Activated T-cell treated with anti-CD3 and anti-CD28 coated beads, Interleukin-2, amount 50 U/mL, for 72 hours (primary cell): ENCODE results near the gene SARDH. TPM values are rescaled to one million over a fixed set of nuclear protein-coding genes. Genes with fewer than 3 reads are reported as not detected.

Experiments
- ATAC-seq, 2 donors: fragments of 150-1000 bp; cut with Tn5 transposase; replicated peaks in 1 of 2; 2 replicates each; pipeline ENCODE4 v1.10.0; 2021; ENCODE audit warnings: moderate library complexity in 2 of 2, mild to moderate bottlenecking in 1 of 2
- DNase-seq, 2 donors: peaks; one replicate each; pipeline ENCODE4 v3.0.0; 2021 to 2022; ENCODE audit warnings: mixed read lengths in 1 of 2
- H3K27ac Mint-ChIP-seq: one replicate; pipeline ENCODE4 v1.8.0; 2022; ENCODE audit warnings: mild to moderate bottlenecking, moderate library complexity, mixed read lengths
- H3K27me3 Mint-ChIP-seq: one replicate; pipeline ENCODE4 v1.8.0; 2022; ENCODE audit warnings: low read depth, mixed read lengths
- H3K36me3 Mint-ChIP-seq, 2 donors: one replicate each; pipeline ENCODE4 v1.8.0; 2022; ENCODE audit warnings: mixed read lengths in 2 of 2, mild to moderate bottlenecking in 1 of 2; ENCODE audit not compliant: insufficient read depth in 2 of 2
- H3K4me1 Mint-ChIP-seq: one replicate; pipeline ENCODE4 v1.8.0; 2022; ENCODE audit warnings: low read depth, mixed read lengths
- H3K4me3 Mint-ChIP-seq, 2 donors: one replicate each; pipeline ENCODE4 v1.8.0; 2022; ENCODE audit warnings: mild to moderate bottlenecking in 2 of 2, mixed read lengths in 2 of 2, moderate library complexity in 2 of 2
- H3K9me3 Mint-ChIP-seq, 2 donors: one replicate each; pipeline ENCODE4 v1.8.0; 2022; ENCODE audit warnings: mixed read lengths in 2 of 2
- total RNA-seq, 2 donors: library from RNA; stranded (reverse); gene quantifications; one replicate each; pipeline ENCODE4 v1.2.3, GENCODE V29; 2022

The SARDH gene
- total RNA-seq, 2 donors from 2014 or later, result 1.6 to 4.7 TPM

- Mint-ChIP-seq H3K36me3 (peaks cover 0 to 2% of the 10 kb centered on the region in 2 donors), H3K4me3 (peak overlapping the region; percentile 89 to 90), H3K27me3 (no peaks in the 10 kb centered on the region), H3K27ac (peak overlapping the region; percentile 78), H3K4me1 (peaks cover 43% of the 10 kb centered on the region), H3K9me3 (no peaks in the 10 kb centered on the region)
- ATAC-seq (peak; percentile 54 to 55), DNase-seq (peak; percentile 46 to 58)
Measured at GRCh38 chr9:133701321-133701980, 36.7 kb downstream of the SARDH start.

GRCh38 chr9:133700819-133701320 lies 37.3 kb downstream of the SARDH start:
- Mint-ChIP-seq H3K36me3 (peaks cover 0 to 2% of the 10 kb centered on the region in 2 donors), H3K27me3 (no peaks in the 10 kb centered on the region), H3K4me1 (peaks cover 38% of the 10 kb centered on the region), H3K9me3 (no peaks in the 10 kb centered on the region), H3K27ac (no peak overlapping the region), H3K4me3 (peak overlapping the region; percentile 89 to 90)
- no peak for DNase-seq
- ATAC-seq, result peak; percentile 28 to 29

GRCh38 chr9:133699546-133699945 lies 38.6 kb downstream of the SARDH start:
- Mint-ChIP-seq H3K36me3 (peaks cover 0 to 2% of the 10 kb centered on the region in 2 donors), H3K4me3 (no peak overlapping the region), H3K4me1 (peaks cover 38% of the 10 kb centered on the region), H3K9me3 (no peaks in the 10 kb centered on the region), H3K27me3 (no peaks in the 10 kb centered on the region), H3K27ac (no peak overlapping the region)
- ATAC-seq (no peak), DNase-seq (no peak)

GRCh38 chr9:133696071-133696472 lies 42.1 kb downstream of the SARDH start:
- DNase-seq (no peak), ATAC-seq (no peak)
- Mint-ChIP-seq H3K4me3 (no peak overlapping the region), H3K27ac (no peak overlapping the region), H3K27me3 (no peaks in the 10 kb centered on the region), H3K9me3 (no peaks in the 10 kb centered on the region), H3K4me1 (peaks cover 44% of the 10 kb centered on the region), H3K36me3 (peaks cover 0 to 2% of the 10 kb centered on the region in 2 donors)

- H3K9me3 Mint-ChIP-seq, result no peaks in the 10 kb centered on the region
- peaks cover 36% of the 10 kb centered on the region for H3K4me1 Mint-ChIP-seq
- H3K27ac Mint-ChIP-seq, result no peak overlapping the region
- no peaks in the 10 kb centered on the region for H3K27me3 Mint-ChIP-seq
- DNase-seq (no peak), ATAC-seq (no peak)
- H3K4me3 Mint-ChIP-seq, result no peak overlapping the region
- H3K36me3 Mint-ChIP-seq, result peaks cover 0 to 2% of the 10 kb centered on the region in 2 donors
Measured at GRCh38 chr9:133694686-133695085, 43.5 kb downstream of the SARDH start.

- Mint-ChIP-seq H3K4me3 (no peak overlapping the region), H3K27ac (no peak overlapping the region), H3K4me1 (peaks cover 35% of the 10 kb centered on the region), H3K27me3 (no peaks in the 10 kb centered on the region), H3K9me3 (no peaks in the 10 kb centered on the region), H3K36me3 (peaks cover 0 to 2% of the 10 kb centered on the region in 2 donors)
- DNase-seq, result no peak
- ATAC-seq, result no peak
Measured at GRCh38 chr9:133693703-133694529, 44.2 kb downstream of the SARDH start.

GRCh38 chr9:133693116-133693515 lies 45.0 kb downstream of the SARDH start:
- H3K27me3 Mint-ChIP-seq, result no peaks in the 10 kb centered on the region
- no peak overlapping the region for H3K27ac Mint-ChIP-seq
- H3K9me3 Mint-ChIP-seq, result no peaks in the 10 kb centered on the region
- ATAC-seq, result no peak
- H3K4me1 Mint-ChIP-seq, result peaks cover 27% of the 10 kb centered on the region
- no peak overlapping the region for H3K4me3 Mint-ChIP-seq
- H3K36me3 Mint-ChIP-seq, result no peaks in the 10 kb centered on the region
- no peak for DNase-seq

- Mint-ChIP-seq H3K9me3 (no peaks in the 10 kb centered on the region), H3K4me1 (peaks cover 24% of the 10 kb centered on the region), H3K36me3 (no peaks in the 10 kb centered on the region), H3K27ac (no peak overlapping the region), H3K27me3 (no peaks in the 10 kb centered on the region), H3K4me3 (no peak overlapping the region)
- DNase-seq (no peak), ATAC-seq (no peak)
Measured at GRCh38 chr9:133692364-133692985, 45.7 kb downstream of the SARDH start.

- peak; percentile 83 to 91 for ATAC-seq
- no peaks in the 10 kb centered on the region for H3K36me3 Mint-ChIP-seq
- H3K9me3 Mint-ChIP-seq, result no peaks in the 10 kb centered on the region
- no peak overlapping the region for H3K4me3 Mint-ChIP-seq
- H3K27me3 Mint-ChIP-seq, result no peaks in the 10 kb centered on the region
- no peak overlapping the region for H3K27ac Mint-ChIP-seq
- H3K4me1 Mint-ChIP-seq, result peaks cover 22% of the 10 kb centered on the region
- peak; percentile 31 to 47 for DNase-seq
Measured at GRCh38 chr9:133691626-133692363, 46.4 kb downstream of the SARDH start.

GRCh38 chr9:133691191-133691590 lies 47.0 kb downstream of the SARDH start:
- DNase-seq, result no peak
- no peak for ATAC-seq
- Mint-ChIP-seq H3K36me3 (no peaks in the 10 kb centered on the region), H3K9me3 (no peaks in the 10 kb centered on the region), H3K27me3 (no peaks in the 10 kb centered on the region), H3K4me3 (no peak overlapping the region), H3K27ac (no peak overlapping the region), H3K4me1 (peaks cover 22% of the 10 kb centered on the region)

GRCh38 chr9:133690081-133690561 lies 48.0 kb downstream of the SARDH start:
- DNase-seq, result no peak
- ATAC-seq, result no peak
- Mint-ChIP-seq H3K36me3 (no peaks in the 10 kb centered on the region), H3K4me3 (no peak overlapping the region), H3K27me3 (no peaks in the 10 kb centered on the region), H3K27ac (no peak overlapping the region), H3K9me3 (no peaks in the 10 kb centered on the region), H3K4me1 (peaks cover 22% of the 10 kb centered on the region)

- DNase-seq (no peak), ATAC-seq (no peak)
- Mint-ChIP-seq H3K9me3 (no peaks in the 10 kb centered on the region), H3K27me3 (no peaks in the 10 kb centered on the region), H3K4me3 (no peak overlapping the region), H3K36me3 (no peaks in the 10 kb centered on the region), H3K4me1 (peaks cover 26% of the 10 kb centered on the region), H3K27ac (no peak overlapping the region)
Measured at GRCh38 chr9:133689151-133689763, 48.9 kb downstream of the SARDH start.
